ENCODE data around the gene TRIM14.

TRIM14 gene

GRCh38 chr9:98056269-98057137 lies 62.5 kb downstream of the TRIM14 start, which contains the start of gene NANS:
NANS (plus strand) TSS chr9:98056732; CDS start chr9:98056809, 77 bp downstream.
- TF ChIP-seq BHLHE40 (IDR thresholded peaks at IDR 0.05; ENCODE audit: borderline replicate concordance) = no peak
- TF ChIP-seq L3MBTL2 (conservative IDR thresholded peaks at IDR 0.05) = peak; percentile 64
- TF ChIP-seq PKNOX1 (IDR thresholded peaks at IDR 0.05) = peak; percentile 9; the same call in 1 of the 2 replicates
- peak; percentile 98 for DNase-seq (ENCODE audit: extremely low spot score)
- POLR2A ChIA-PET = interaction anchor here (0.6 to 3.3 kb wide), 7 partner anchors 9 to 199 kb away, joined by 3 to 12 read pairs (median 3); partner anchors contain the start of genes CORO2A, TBC1D2 and TRMO
- CTCF ChIA-PET = interaction anchor here (0.6 to 1.4 kb wide), 4 partner anchors 17 to 133 kb away, joined by 3 to 5 read pairs (median 4); no protein-coding TSS in a partner anchor

- no peak for TF ChIP-seq FOXK2 (IDR thresholded peaks at IDR 0.05)
- TF ChIP-seq HDGF (IDR thresholded peaks at IDR 0.05; ENCODE audit: borderline replicate concordance) = no peak
- no peak for TF ChIP-seq ARNT (IDR thresholded peaks at IDR 0.05)
- TF ChIP-seq ZNF384 (IDR thresholded peaks at IDR 0.05) = no peak
- no peak for TF ChIP-seq FOXM1 (IDR thresholded peaks at IDR 0.05; ENCODE audit: borderline replicate concordance)
- TF ChIP-seq LEF1 (IDR thresholded peaks at IDR 0.05; ENCODE audit: borderline replicate concordance) = no peak
- TF ChIP-seq PKNOX1 (IDR thresholded peaks at IDR 0.05) = no peak
- TF ChIP-seq NFRKB (IDR thresholded peaks at IDR 0.05) = no peak
- no peak for TF ChIP-seq FOXA1 (IDR thresholded peaks at IDR 0.05)
- no peak for TF ChIP-seq SP1 (IDR thresholded peaks at IDR 0.05)
- POLR2A ChIA-PET = interaction anchor here (0.9 kb wide), 1 partner anchor 132 kb away, joined by 3 read pairs; no protein-coding TSS in a partner anchor
- CTCF ChIA-PET = no interaction called here
- DNase-seq (ENCODE audit: extremely low spot score) = no peak
Measured at GRCh38 chr9:98054376-98054951, 64.6 kb downstream of the TRIM14 start.

- ChIA-PET CTCF (no interaction called here), POLR2A (no interaction called here)
- TF ChIP-seq L3MBTL2 (conservative IDR thresholded peaks at IDR 0.05) (no peak), ELF4 (IDR thresholded peaks at IDR 0.05) (no peak), TARDBP (IDR thresholded peaks at IDR 0.05) (no peak), CTBP1 (IDR thresholded peaks at IDR 0.05; ENCODE audit: borderline replicate concordance) (no peak), FOXM1 (IDR thresholded peaks at IDR 0.05; ENCODE audit: borderline replicate concordance) (no peak), HDGF (IDR thresholded peaks at IDR 0.05; ENCODE audit: borderline replicate concordance) (no peak), FOXA1 (IDR thresholded peaks at IDR 0.05) (no peak), BHLHE40 (IDR thresholded peaks at IDR 0.05; ENCODE audit: borderline replicate concordance) (no peak), LEF1 (IDR thresholded peaks at IDR 0.05; ENCODE audit: borderline replicate concordance) (no peak), ZNF384 (IDR thresholded peaks at IDR 0.05) (no peak), ARNT (IDR thresholded peaks at IDR 0.05) (no peak), PKNOX1 (IDR thresholded peaks at IDR 0.05) (no peak), FOXK2 (IDR thresholded peaks at IDR 0.05) (no peak), SUZ12 (IDR thresholded peaks at IDR 0.05) (no peak), SP1 (IDR thresholded peaks at IDR 0.05) (no peak), NFRKB (IDR thresholded peaks at IDR 0.05) (no peak)
- DNase-seq (ENCODE audit: extremely low spot score) = no peak
Measured at GRCh38 chr9:98050351-98050750, 68.7 kb downstream of the TRIM14 start.

- ChIA-PET POLR2A (interaction anchor here (3.0 kb wide), 1 partner anchor 7 kb away, joined by 11 read pairs; the partner anchor contains the start of gene NANS), CTCF (no interaction called here)
- no peak for DNase-seq (ENCODE audit: extremely low spot score)
- no peak for TF ChIP-seq FOXM1 (IDR thresholded peaks at IDR 0.05; ENCODE audit: borderline replicate concordance)
Measured at GRCh38 chr9:98049288-98050072, 69.5 kb downstream of the TRIM14 start.

GRCh38 chr9:98047002-98047401 lies 72.0 kb downstream of the TRIM14 start:
- no peak for TF ChIP-seq HDGF (IDR thresholded peaks at IDR 0.05; ENCODE audit: borderline replicate concordance)
- no peak for TF ChIP-seq ARNT (IDR thresholded peaks at IDR 0.05)
- TF ChIP-seq TARDBP (IDR thresholded peaks at IDR 0.05) = no peak
- TF ChIP-seq SUZ12 (IDR thresholded peaks at IDR 0.05) = no peak
- TF ChIP-seq SP1 (IDR thresholded peaks at IDR 0.05) = no peak
- TF ChIP-seq PKNOX1 (IDR thresholded peaks at IDR 0.05) = no peak
- TF ChIP-seq BHLHE40 (IDR thresholded peaks at IDR 0.05; ENCODE audit: borderline replicate concordance) = no peak
- TF ChIP-seq LEF1 (IDR thresholded peaks at IDR 0.05; ENCODE audit: borderline replicate concordance) = no peak
- TF ChIP-seq FOXK2 (IDR thresholded peaks at IDR 0.05) = no peak
- no peak for TF ChIP-seq NFRKB (IDR thresholded peaks at IDR 0.05)

More at GRCh38 chr9:98047002-98047401, 72.0 kb downstream of the TRIM14 start:
- ChIA-PET CTCF (interaction anchor here (1.3 kb wide), 1 partner anchor 12 kb away, joined by 5 read pairs; no protein-coding TSS in a partner anchor), POLR2A (interaction anchor here (0.6 to 3.0 kb wide), 2 partner anchors 10 to 12 kb away, joined by 4 to 11 read pairs; partner anchors contain the start of gene NANS)
- DNase-seq (ENCODE audit: extremely low spot score) = no peak

Measured in HEK293T (cell line).